Measurements from ENCODE around the gene EPHB2. TPM values are rescaled to one million over a fixed set of nuclear protein-coding genes. Genes with fewer than 3 reads are reported as not detected.

Gene EPHB2
- total and polyA plus RNA-seq, 2 of the 13 experiments (the other 11 are each of a cell fraction or from before 2014, with no cell fraction given): 0.03 to 0.11 TPM

DNA sequence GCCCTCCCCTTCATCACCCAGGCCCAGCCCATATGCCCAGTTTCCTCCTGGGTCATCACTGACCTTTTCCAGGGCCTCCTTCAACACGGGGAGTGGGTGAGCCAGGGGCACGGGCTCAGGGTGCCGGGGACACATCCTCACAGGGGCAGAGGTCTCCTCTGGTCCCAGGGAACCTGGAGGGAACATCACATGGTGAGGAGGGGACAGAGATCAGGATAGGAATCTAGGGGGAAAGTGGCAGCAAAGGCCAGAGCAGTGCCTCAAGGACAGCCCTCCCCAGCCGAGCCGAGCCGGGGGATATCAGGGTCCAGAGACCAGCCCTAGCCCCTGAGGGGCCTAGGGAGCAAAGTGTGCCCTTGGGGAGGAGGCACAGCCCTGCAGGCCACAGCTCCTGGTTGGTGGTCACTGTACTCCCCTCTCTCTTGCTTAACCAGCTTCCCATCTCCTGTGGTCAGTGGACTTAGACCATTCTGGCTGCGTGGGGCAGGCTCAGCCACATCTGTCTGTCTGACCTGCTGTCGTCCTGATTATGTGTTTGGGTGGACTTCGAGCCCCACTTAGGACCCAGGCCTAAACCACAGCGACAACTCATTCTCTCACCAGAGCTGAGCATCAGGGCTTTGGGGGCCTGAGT lies 252.5 kb downstream of the EPHB2 start (continued):
- TF ChIP-seq, protein P1, sequence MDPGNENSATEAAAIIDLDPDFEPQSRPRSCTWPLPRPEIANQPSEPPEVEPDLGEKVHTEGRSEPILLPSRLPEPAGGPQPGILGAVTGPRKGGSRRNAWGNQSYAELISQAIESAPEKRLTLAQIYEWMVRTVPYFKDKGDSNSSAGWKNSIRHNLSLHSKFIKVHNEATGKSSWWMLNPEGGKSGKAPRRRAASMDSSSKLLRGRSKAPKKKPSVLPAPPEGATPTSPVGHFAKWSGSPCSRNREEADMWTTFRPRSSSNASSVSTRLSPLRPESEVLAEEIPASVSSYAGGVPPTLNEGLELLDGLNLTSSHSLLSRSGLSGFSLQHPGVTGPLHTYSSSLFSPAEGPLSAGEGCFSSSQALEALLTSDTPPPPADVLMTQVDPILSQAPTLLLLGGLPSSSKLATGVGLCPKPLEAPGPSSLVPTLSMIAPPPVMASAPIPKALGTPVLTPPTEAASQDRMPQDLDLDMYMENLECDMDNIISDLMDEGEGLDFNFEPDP (CRISPR knock-in tag; conservative IDR thresholded peaks at IDR 0.05): no peak
- TF ChIP-seq, protein P2, sequence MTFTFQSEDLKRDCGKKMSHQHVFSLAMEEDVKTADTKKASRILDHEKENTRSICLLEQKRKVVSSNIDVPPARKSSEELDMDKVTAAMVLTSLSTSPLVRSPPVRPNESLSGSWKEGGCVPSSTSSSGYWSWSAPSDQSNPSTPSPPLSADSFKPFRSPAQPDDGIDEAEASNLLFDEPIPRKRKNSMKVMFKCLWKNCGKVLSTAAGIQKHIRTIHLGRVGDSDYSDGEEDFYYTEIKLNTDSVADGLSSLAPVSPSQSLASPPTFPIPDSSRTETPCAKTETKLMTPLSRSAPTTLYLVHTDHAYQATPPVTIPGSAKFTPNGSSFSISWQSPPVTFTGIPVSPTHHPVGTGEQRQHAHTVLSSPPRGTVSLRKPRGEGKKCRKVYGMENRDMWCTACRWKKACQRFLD (CRISPR knock-in tag; IDR thresholded peaks at IDR 0.05; ENCODE audit: borderline replicate concordance): no peak
- TF ChIP-seq DMAP1 (CRISPR knock-in tag; IDR thresholded peaks at IDR 0.05): no peak
- TF ChIP-seq ZNF225 (CRISPR knock-in tag; IDR thresholded peaks at IDR 0.05): no peak
- TF ChIP-seq, protein P3, sequence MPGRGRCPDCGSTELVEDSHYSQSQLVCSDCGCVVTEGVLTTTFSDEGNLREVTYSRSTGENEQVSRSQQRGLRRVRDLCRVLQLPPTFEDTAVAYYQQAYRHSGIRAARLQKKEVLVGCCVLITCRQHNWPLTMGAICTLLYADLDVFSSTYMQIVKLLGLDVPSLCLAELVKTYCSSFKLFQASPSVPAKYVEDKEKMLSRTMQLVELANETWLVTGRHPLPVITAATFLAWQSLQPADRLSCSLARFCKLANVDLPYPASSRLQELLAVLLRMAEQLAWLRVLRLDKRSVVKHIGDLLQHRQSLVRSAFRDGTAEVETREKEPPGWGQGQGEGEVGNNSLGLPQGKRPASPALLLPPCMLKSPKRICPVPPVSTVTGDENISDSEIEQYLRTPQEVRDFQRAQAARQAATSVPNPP (CRISPR knock-in tag; IDR thresholded peaks at IDR 0.05): peak; percentile 84; the same call in 1 of the 2 replicates
- TF ChIP-seq ZNF652 (CRISPR knock-in tag; IDR thresholded peaks at IDR 0.05; ENCODE audit: borderline replicate concordance, low read depth): no peak
- no peak for TF ChIP-seq HMG20A (CRISPR knock-in tag; IDR thresholded peaks at IDR 0.05; ENCODE audit: borderline replicate concordance)
- TF ChIP-seq ZSCAN29 (CRISPR knock-in tag; conservative IDR thresholded peaks at IDR 0.05): no peak
- TF ChIP-seq, protein P4, sequence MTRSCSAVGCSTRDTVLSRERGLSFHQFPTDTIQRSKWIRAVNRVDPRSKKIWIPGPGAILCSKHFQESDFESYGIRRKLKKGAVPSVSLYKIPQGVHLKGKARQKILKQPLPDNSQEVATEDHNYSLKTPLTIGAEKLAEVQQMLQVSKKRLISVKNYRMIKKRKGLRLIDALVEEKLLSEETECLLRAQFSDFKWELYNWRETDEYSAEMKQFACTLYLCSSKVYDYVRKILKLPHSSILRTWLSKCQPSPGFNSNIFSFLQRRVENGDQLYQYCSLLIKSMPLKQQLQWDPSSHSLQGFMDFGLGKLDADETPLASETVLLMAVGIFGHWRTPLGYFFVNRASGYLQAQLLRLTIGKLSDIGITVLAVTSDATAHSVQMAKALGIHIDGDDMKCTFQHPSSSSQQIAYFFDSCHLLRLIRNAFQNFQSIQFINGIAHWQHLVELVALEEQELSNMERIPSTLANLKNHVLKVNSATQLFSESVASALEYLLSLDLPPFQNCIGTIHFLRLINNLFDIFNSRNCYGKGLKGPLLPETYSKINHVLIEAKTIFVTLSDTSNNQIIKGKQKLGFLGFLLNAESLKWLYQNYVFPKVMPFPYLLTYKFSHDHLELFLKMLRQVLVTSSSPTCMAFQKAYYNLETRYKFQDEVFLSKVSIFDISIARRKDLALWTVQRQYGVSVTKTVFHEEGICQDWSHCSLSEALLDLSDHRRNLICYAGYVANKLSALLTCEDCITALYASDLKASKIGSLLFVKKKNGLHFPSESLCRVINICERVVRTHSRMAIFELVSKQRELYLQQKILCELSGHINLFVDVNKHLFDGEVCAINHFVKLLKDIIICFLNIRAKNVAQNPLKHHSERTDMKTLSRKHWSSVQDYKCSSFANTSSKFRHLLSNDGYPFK (CRISPR knock-in tag; IDR thresholded peaks at IDR 0.05; ENCODE audit: borderline replicate concordance): peak; percentile 41; the same call in 1 of the 2 replicates
- no peak for TF ChIP-seq HCFC1 (IDR thresholded peaks at IDR 0.05; ENCODE audit: low read depth, low read length)
- TF ChIP-seq, protein P5, sequence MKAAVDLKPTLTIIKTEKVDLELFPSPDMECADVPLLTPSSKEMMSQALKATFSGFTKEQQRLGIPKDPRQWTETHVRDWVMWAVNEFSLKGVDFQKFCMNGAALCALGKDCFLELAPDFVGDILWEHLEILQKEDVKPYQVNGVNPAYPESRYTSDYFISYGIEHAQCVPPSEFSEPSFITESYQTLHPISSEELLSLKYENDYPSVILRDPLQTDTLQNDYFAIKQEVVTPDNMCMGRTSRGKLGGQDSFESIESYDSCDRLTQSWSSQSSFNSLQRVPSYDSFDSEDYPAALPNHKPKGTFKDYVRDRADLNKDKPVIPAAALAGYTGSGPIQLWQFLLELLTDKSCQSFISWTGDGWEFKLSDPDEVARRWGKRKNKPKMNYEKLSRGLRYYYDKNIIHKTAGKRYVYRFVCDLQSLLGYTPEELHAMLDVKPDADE (CRISPR knock-in tag; IDR thresholded peaks at IDR 0.05): no peak
- TF ChIP-seq, protein P6, sequence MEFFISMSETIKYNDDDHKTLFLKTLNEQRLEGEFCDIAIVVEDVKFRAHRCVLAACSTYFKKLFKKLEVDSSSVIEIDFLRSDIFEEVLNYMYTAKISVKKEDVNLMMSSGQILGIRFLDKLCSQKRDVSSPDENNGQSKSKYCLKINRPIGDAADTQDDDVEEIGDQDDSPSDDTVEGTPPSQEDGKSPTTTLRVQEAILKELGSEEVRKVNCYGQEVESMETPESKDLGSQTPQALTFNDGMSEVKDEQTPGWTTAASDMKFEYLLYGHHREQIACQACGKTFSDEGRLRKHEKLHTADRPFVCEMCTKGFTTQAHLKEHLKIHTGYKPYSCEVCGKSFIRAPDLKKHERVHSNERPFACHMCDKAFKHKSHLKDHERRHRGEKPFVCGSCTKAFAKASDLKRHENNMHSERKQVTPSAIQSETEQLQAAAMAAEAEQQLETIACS (CRISPR knock-in tag; IDR thresholded peaks at IDR 0.05): no peak
- peak; percentile 84 for TF ChIP-seq ZSCAN25 (CRISPR knock-in tag; IDR thresholded peaks at IDR 0.05)
- no peak for TF ChIP-seq ZNF253 (CRISPR knock-in tag; IDR thresholded peaks at IDR 0.05; ENCODE audit: borderline replicate concordance)
- no peak for TF ChIP-seq TBL1XR1 (IDR thresholded peaks at IDR 0.05; ENCODE audit: borderline replicate concordance, low read length, partially characterized antibody)
- no peak for TF ChIP-seq ZNF101 (CRISPR knock-in tag; IDR thresholded peaks at IDR 0.05; ENCODE audit: borderline replicate concordance, low read depth)
- no peak for TF ChIP-seq SP1 (IDR thresholded peaks at IDR 0.05)
- no peak for TF ChIP-seq SP1 (CRISPR knock-in tag; IDR thresholded peaks at IDR 0.05)
- TF ChIP-seq ZFX (CRISPR knock-in tag; IDR thresholded peaks at IDR 0.05; ENCODE audit: low read depth): peak; percentile 86
- no peak for TF ChIP-seq SSRP1 (CRISPR knock-in tag; IDR thresholded peaks at IDR 0.05)
- TF ChIP-seq REXO4 (CRISPR knock-in tag; IDR thresholded peaks at IDR 0.05; ENCODE audit: borderline replicate concordance): no peak
- 0 out of 2 replicates have a peak, but pooled peaks have one; percentile 27 for TF ChIP-seq ZNF121 (CRISPR knock-in tag; IDR thresholded peaks at IDR 0.05)

Measured in HepG2 (cell line).